Uterus (tissue), 2 donors: Measurements from ENCODE around the gene SERPIND1.

Source experiments
- CTCF ChIP-seq, 4 experiments: fragments of 200-600 bp in 2 of 4; fragments of 450-650 bp in 2 of 4; sonication (generic) in 2 of 4; IDR thresholded peaks; one replicate each; pipeline ENCODE4 v1.5.1; 2016 to 2019; ENCODE audit warnings: antibody characterized with exemption in 4 of 4, mild to moderate bottlenecking in 2 of 4, moderate library complexity in 1 of 4
- POLR2A ChIP-seq, 2 donors: fragments of 450-650 bp; IDR thresholded peaks; one replicate each; pipeline ENCODE4 v1.6.1; 2016; ENCODE audit warnings: antibody characterized with exemption in 2 of 2, mild to moderate bottlenecking in 1 of 2, moderate library complexity in 1 of 2

DNA sequence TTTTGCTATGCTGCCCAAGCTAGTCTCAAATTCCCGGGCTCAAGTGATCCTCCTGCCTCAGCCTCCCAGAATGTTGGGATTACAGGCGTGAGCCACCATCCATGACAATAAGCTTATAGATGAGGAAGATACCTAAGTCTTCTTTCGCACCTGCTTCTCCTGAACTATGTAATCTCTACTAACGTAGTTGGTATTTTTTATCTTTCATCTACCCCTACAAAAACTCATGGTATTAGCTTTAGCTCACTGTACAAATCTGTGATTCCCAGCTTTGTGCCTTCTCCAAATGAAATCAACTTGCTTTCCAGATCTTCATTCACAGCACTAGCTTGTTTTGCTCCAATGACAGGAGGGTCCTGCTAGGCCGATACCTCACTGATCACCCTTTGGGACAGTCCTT is 48.3 kb downstream of the SERPIND1 start:
- TF ChIP-seq CTCF (IDR thresholded peaks at IDR 0.05) (no peak), POLR2A (IDR thresholded peaks at IDR 0.05) (no peak)
